ENCODE measurements around the gene DPPA4.
"Not testable (repeated sequence)": the region's sequence is repeated elsewhere in the genome, so short reads cannot be mapped to it uniquely, and the experiment has no call there.

GRCh38 chr3:109374434-109374833 is 37.1 kb upstream of the DPPA4 start:
- TF ChIP-seq CTCF, POLR2A (IDR thresholded peaks at IDR 0.05): not testable (repeated sequence)
